SK-N-SH (cell line): ENCODE data around the gene LTBR. TPM values are rescaled to one million over a fixed set of nuclear protein-coding genes. Genes with fewer than 3 reads are reported as not detected.

Experiments
- CTCF ChIA-PET: fragments of 300-600, 350-600 bp; formaldehyde crosslinking; extraction: SDS; loops from one replicate; lab custom pipeline; 2021; lab: Yijun Ruan, JAX
- POLR2A ChIA-PET: fragments of 350-600 bp; sonication (Branson Sonifier 250); formaldehyde crosslinking; extraction: SDS; loops from one replicate; lab custom pipeline; 2020; ENCODE audit warnings: antibody characterized with exemption, inconsistent platforms; lab: Yijun Ruan, JAX
- DNase-seq: peaks from one replicate; pipeline ENCODE4 v3.0.0; 2012
- H2AFZ ChIP-seq: fragments of 200-600 bp; sonication (generic); 2 replicates; pipeline ENCODE4 v1.8.1; 2016; ENCODE audit warnings: antibody characterized with exemption, mild to moderate bottlenecking, low read depth
- H3F3A ChIP-seq: fragments of 200-600 bp; sonication (generic); replicated peaks from 2 replicates; pipeline ENCODE3; 2016; ENCODE audit warnings: antibody characterized with exemption, mild to moderate bottlenecking; ENCODE audit not compliant: insufficient read depth
- H3K27ac ChIP-seq, 2 experiments: fragments of 200-500 bp in 1 of 2; fragments of 200-600 bp in 1 of 2; sonication (Bioruptor generic) in 1 of 2; sonication (generic), shearing (Covaris generic) in 1 of 2; 2 replicates each; pipeline versions ENCODE4 v1.5.1 to v1.6.1; 2014 to 2016; ENCODE audit warnings: low read depth in 2 of 2, inconsistent platforms in 1 of 2, low read length in 1 of 2, mild to moderate bottlenecking in 1 of 2, mixed read lengths in 1 of 2
- H3K27me3 ChIP-seq: fragments of 200-600 bp; sonication (generic), shearing (Covaris generic); 2 replicates; pipeline ENCODE4 v1.6.1; 2016; ENCODE audit warnings: mixed run types; ENCODE audit not compliant: insufficient read depth
- H3K36me3 ChIP-seq, 2 experiments: fragments of 200-500 bp in 1 of 2; fragments of 200-600 bp in 1 of 2; sonication (Bioruptor generic) in 1 of 2; sonication (generic) in 1 of 2; replicated peaks in 1 of 2; 2 replicates each; pipeline versions ENCODE3 to v1.5.1; 2014 to 2016; ENCODE audit warnings: low read length in 1 of 2, mild to moderate bottlenecking in 1 of 2; ENCODE audit not compliant: insufficient read depth in 2 of 2, control insufficient read depth in 1 of 2
- H3K4me1 ChIP-seq, 2 experiments: fragments of 200-500 bp in 1 of 2; fragments of 200-600 bp in 1 of 2; sonication (Bioruptor generic) in 1 of 2; sonication (generic), shearing (Covaris generic) in 1 of 2; 2 replicates each; pipeline versions ENCODE4 v1.5.1 to v1.6.1; 2014 to 2016; ENCODE audit warnings: low read depth in 1 of 2, low read length in 1 of 2, mixed run types in 1 of 2; ENCODE audit not compliant: insufficient read depth in 2 of 2, control insufficient read depth in 1 of 2
- H3K4me2 ChIP-seq: fragments of 200-600 bp; sonication (generic), shearing (Covaris generic); 2 replicates; pipeline ENCODE4 v1.6.1; 2017; ENCODE audit warnings: mixed run types
- H3K4me3 ChIP-seq, 2 experiments: fragments of 200-500 bp in 1 of 2; fragments of 200-600 bp in 1 of 2; sonication (Bioruptor generic) in 1 of 2; sonication (generic), shearing (Covaris generic) in 1 of 2; 2 replicates each; pipeline versions ENCODE4 v1.5.1 to v1.8.1; 2014 to 2016; ENCODE audit warnings: low read depth in 2 of 2, inconsistent platforms in 1 of 2, low read length in 1 of 2, mild to moderate bottlenecking in 1 of 2, mixed read lengths in 1 of 2, moderate library complexity in 1 of 2
- H3K79me2 ChIP-seq: fragments of 200-600 bp; sonication (generic); 2 replicates; pipeline ENCODE4 v1.8.1; 2017; ENCODE audit warnings: mild to moderate bottlenecking; ENCODE audit not compliant: insufficient read depth
- H3K9ac ChIP-seq: fragments of 200-600 bp; sonication (generic); 2 replicates; pipeline ENCODE4 v1.6.1; 2017; ENCODE audit warnings: mixed run types
- H3K9me2 ChIP-seq: fragments of 200-600 bp; sonication (generic); 2 replicates; pipeline ENCODE4 v1.6.1; 2017; ENCODE audit warnings: mixed run types
- H3K9me3 ChIP-seq: fragments of 200-600 bp; sonication (generic); 2 replicates; pipeline ENCODE4 v1.6.1; 2017; ENCODE audit warnings: mixed run types, mild to moderate bottlenecking, moderate library complexity
- H4K20me1 ChIP-seq: fragments of 200-600 bp; sonication (generic); 2 replicates; pipeline ENCODE4 v1.6.1; 2017; ENCODE audit warnings: mild to moderate bottlenecking, mixed run types; ENCODE audit not compliant: insufficient read depth
- CHD2 ChIP-seq: fragments of 150-350 bp; IDR thresholded peaks from 2 replicates; pipeline ENCODE4 v1.6.1; 2018; ENCODE audit warnings: low read length; ENCODE audit not compliant: partially characterized antibody
- EP300 ChIP-seq, 2 experiments: IDR thresholded peaks; 2 replicates each; pipeline versions ENCODE4 v1.4.0 to v1.6.1; 2012; ENCODE audit warnings: borderline replicate concordance in 1 of 2, low read depth in 1 of 2, low read length in 1 of 2
- FOSL2 ChIP-seq: IDR thresholded peaks from 2 replicates; pipeline ENCODE4 v1.4.0; 2012; ENCODE audit warnings: low read depth, mild to moderate bottlenecking, moderate library complexity, borderline replicate concordance
- FOXJ3 ChIP-seq: sonication (generic); formaldehyde crosslinking; IDR thresholded peaks from 2 replicates; pipeline ENCODE4 v1.5.1; 2020; ENCODE audit warnings: mild to moderate bottlenecking, missing genetic modification reagents
- JUND ChIP-seq: IDR thresholded peaks from 2 replicates; pipeline ENCODE4 v1.4.0; 2012
- NRF1 ChIP-seq: IDR thresholded peaks from 2 replicates; pipeline ENCODE4 v1.6.1; 2012; ENCODE audit warnings: low read depth, mild to moderate bottlenecking, low read length
- PBX3 ChIP-seq: IDR thresholded peaks from 2 replicates; pipeline ENCODE4; 2012
- POLR2AphosphoS5 ChIP-seq: IDR thresholded peaks from 2 replicates; pipeline ENCODE4 v1.6.1; 2012; ENCODE audit warnings: low read depth, low read length
- RAD21 ChIP-seq: IDR thresholded peaks from 2 replicates; pipeline ENCODE4 v1.6.1; 2012; ENCODE audit warnings: mild to moderate bottlenecking, low read length
- REST ChIP-seq: IDR thresholded peaks from 2 replicates; pipeline ENCODE4 v1.6.1; 2012; ENCODE audit warnings: mild to moderate bottlenecking, low read depth, low read length, moderate library complexity
- RFX5 ChIP-seq: IDR thresholded peaks from 2 replicates; pipeline ENCODE4 v1.6.1; 2012; ENCODE audit warnings: mild to moderate bottlenecking, improper control_type of control experiment, low read length
- RXRA ChIP-seq: IDR thresholded peaks from 2 replicates; pipeline ENCODE4 v1.4.0; 2012; ENCODE audit warnings: low read depth, mild to moderate bottlenecking, borderline replicate concordance
- SIN3A ChIP-seq: IDR thresholded peaks from 2 replicates; pipeline ENCODE4 v1.6.1; 2012; ENCODE audit warnings: low read depth, mild to moderate bottlenecking, low read length, moderate library complexity, borderline replicate concordance
- TCF12 ChIP-seq: IDR thresholded peaks from 2 replicates; pipeline ENCODE4 v1.4.0; 2012
- USF1 ChIP-seq: IDR thresholded peaks from 2 replicates; pipeline ENCODE4 v1.4.0; 2012; ENCODE audit warnings: low read depth, borderline replicate concordance
- USF2 ChIP-seq: fragments of 150-350 bp; IDR thresholded peaks from 2 replicates; pipeline ENCODE4 v1.6.1; 2017; ENCODE audit warnings: antibody characterized with exemption, low read length, low read depth, borderline replicate concordance
- YY1 ChIP-seq: IDR thresholded peaks from 2 replicates; pipeline ENCODE4 v1.4.0; 2012; ENCODE audit warnings: low read depth, mild to moderate bottlenecking
- WGBS: methylation state at CpG from one replicate; pipeline ENCODE4 v1.1.6; 2017; ENCODE audit warnings: low lambda C conversion rate; 5-methylcytosine and 5-hydroxymethylcytosine counted together
- polyA plus RNA-seq, 3 experiments: library from polyadenylated mRNA; depleted of rRNA; stranded (reverse); fragments of >200 nt; gene quantifications; 2 replicates each; pipeline ENCODE4 v1.2.3, GENCODE V29; 2012

Gene LTBR
- polyA plus RNA-seq, 1 of the 3 experiments (the other 2 are of a cell fraction) = 0.12 TPM

GRCh38 chr12:6345319-6346091, 38.5 kb upstream of the LTBR start:
- Histone ChIP-seq H3K9me3 (no peaks in the 10 kb centered on the region), H3K79me2 (peaks cover 23% of the 10 kb centered on the region), H3K27ac (peak overlapping the region in 1 of 2 experiments; percentile 24; a peak in 1 of 4 replicates), H3K4me2 (peak overlapping the region; percentile 9; the same call in 1 of the 2 replicates), H3F3A (no peaks in the 10 kb centered on the region), H2AFZ (no peak overlapping the region), H4K20me1 (no peaks in the 10 kb centered on the region), H3K4me1 (peaks cover 11 to 15% of the 10 kb centered on the region in 2 experiments; a peak in 3 of 4 replicates), H3K36me3 (no peaks in the 10 kb centered on the region), H3K9ac (no peak overlapping the region), H3K27me3 (no peaks in the 10 kb centered on the region), H3K4me3 (no peak overlapping the region), H3K9me2 (no peaks in the 10 kb centered on the region)
- TF ChIP-seq FOXJ3 (CRISPR knock-in tag) (no peak), EP300 (IDR thresholded peaks at IDR 0.05; ENCODE audit: borderline replicate concordance in 1 of 2, low read depth in 1 of 2, low read length in 1 of 2) (0 out of 4 replicates have a peak, but pooled peaks of 1 of the 2 experiments have one; percentile 53), JUND (peak; percentile 84), PBX3 (peak; percentile 79), POLR2AphosphoS5 (peak; percentile 20; the same call in 1 of the 2 replicates), RFX5 (no peak), FOSL2 (peak; percentile 90), CHD2 (no peak), YY1 (no peak), NRF1 (no peak), USF2 (no peak), USF1 (no peak), RXRA (peak; percentile 85), RAD21 (no peak), TCF12 (peak; percentile 59), SIN3A (no peak), REST (no peak)
- no peak for DNase-seq
- ChIA-PET CTCF (interaction anchor here (0.9 to 1.0 kb wide), 2 partner anchors 120 to 149 kb away, joined by 3 read pairs; no protein-coding TSS in a partner anchor), POLR2A (no interaction called here)
- WGBS = 58% methylated on average over 10 of the region's 10 CpGs
